SK-N-SH treated with all-trans-retinoic acid at 6 μM for 48 hours (cell line): ENCODE data around the gene FEM1A.

ENCODE experiments used
- ATAC-seq: fragments of 200-7000 bp; cut with Tn5 transposase; 3 replicates; pipeline ENCODE4 v1.9.1; 2020; ENCODE audit warnings: mild to moderate bottlenecking, moderate library complexity
- ARNTL ChIP-seq: fragments of 450-650 bp; formaldehyde crosslinking; IDR thresholded peaks from 2 replicates; pipeline ENCODE4 v1.5.0; 2020; ENCODE audit warnings: low read depth, mild to moderate bottlenecking, moderate library complexity, borderline replicate concordance
- BACH2 ChIP-seq: fragments of 250-450 bp; sonication (Bioruptor Pico); IDR thresholded peaks from 2 replicates; pipeline ENCODE4 v1.9.0; 2021; ENCODE audit warnings: mild to moderate bottlenecking, borderline replicate concordance
- CREB5 ChIP-seq: fragments of 250-450 bp; sonication (Bioruptor Pico); IDR thresholded peaks from 2 replicates; pipeline ENCODE4 v1.5.1; 2020; ENCODE audit warnings: low read depth, mild to moderate bottlenecking, moderate library complexity
- CSDC2 ChIP-seq: fragments of 250-450 bp; sonication (Bioruptor Pico); IDR thresholded peaks from 2 replicates; pipeline ENCODE4 v1.5.0; 2020; ENCODE audit warnings: mild to moderate bottlenecking, moderate library complexity
- CSRNP3 ChIP-seq: fragments of 250-450 bp; sonication (Bioruptor Pico); IDR thresholded peaks from 2 replicates; pipeline ENCODE4 v1.5.1; 2021; ENCODE audit warnings: mild to moderate bottlenecking, moderate library complexity
- GLIS3 ChIP-seq: fragments of 250-450 bp; sonication (Bioruptor Pico); IDR thresholded peaks from 2 replicates; pipeline ENCODE4 v1.5.0; 2020; ENCODE audit warnings: mild to moderate bottlenecking, moderate library complexity
- PPARA ChIP-seq: fragments of 250-450 bp; sonication (Bioruptor Pico); IDR thresholded peaks from 2 replicates; pipeline ENCODE4 v1.5.0; 2020; ENCODE audit warnings: mild to moderate bottlenecking, borderline replicate concordance
- SNAI2 ChIP-seq: fragments of 250-450 bp; sonication (Bioruptor Pico); IDR thresholded peaks from 2 replicates; pipeline ENCODE4 v1.5.0; 2020; ENCODE audit warnings: mild to moderate bottlenecking, moderate library complexity
- TCF4 ChIP-seq: fragments of 250-450 bp; sonication (Bioruptor Pico); IDR thresholded peaks from 2 replicates; pipeline ENCODE4 v1.8.0; 2021; ENCODE audit warnings: mild to moderate bottlenecking, moderate library complexity, borderline replicate concordance
- TOX ChIP-seq: fragments of 250-450 bp; sonication (Bioruptor Pico); IDR thresholded peaks from 2 replicates; pipeline ENCODE4 v1.8.0; 2021; ENCODE audit warnings: mild to moderate bottlenecking, moderate library complexity, borderline replicate concordance
- ZC3H10 ChIP-seq: fragments of 250-450 bp; sonication (Bioruptor Pico); IDR thresholded peaks from 2 replicates; pipeline ENCODE4 v1.5.1; 2021; ENCODE audit warnings: mild to moderate bottlenecking, moderate library complexity
- ZFP3 ChIP-seq: fragments of 250-450 bp; sonication (Bioruptor Pico); IDR thresholded peaks from 2 replicates; pipeline ENCODE4 v1.5.0; 2020; ENCODE audit warnings: mild to moderate bottlenecking, moderate library complexity
- ZFP30 ChIP-seq: fragments of 450-650 bp; formaldehyde crosslinking; IDR thresholded peaks from 2 replicates; pipeline ENCODE4 v1.5.0; 2022; ENCODE audit warnings: mild to moderate bottlenecking, moderate library complexity
- ZNF565 ChIP-seq: fragments of 450-650 bp; formaldehyde crosslinking; conservative IDR thresholded peaks from 2 replicates; pipeline ENCODE4 v1.5.0; 2020; ENCODE audit warnings: low read depth, mild to moderate bottlenecking, moderate library complexity
- ZNF70 ChIP-seq: fragments of 450-650 bp; formaldehyde crosslinking; IDR thresholded peaks from 2 replicates; pipeline ENCODE4 v1.5.0; 2020; ENCODE audit warnings: mild to moderate bottlenecking, moderate library complexity
- ZNF8 ChIP-seq: fragments of 450-650 bp; formaldehyde crosslinking; IDR thresholded peaks from 2 replicates; pipeline ENCODE4 v1.5.0; 2020; ENCODE audit warnings: mild to moderate bottlenecking, moderate library complexity
- TF ChIP-seq, protein P1 (sequence below): fragments of 250-450 bp; sonication (Bioruptor Pico); IDR thresholded peaks from 2 replicates; pipeline ENCODE4 v1.8.0; 2021; ENCODE audit warnings: low read depth, mild to moderate bottlenecking, moderate library complexity, borderline replicate concordance
- TF ChIP-seq, protein P2 (sequence below): fragments of 250-450 bp; sonication (Bioruptor Pico); IDR thresholded peaks from 2 replicates; pipeline ENCODE4 v1.5.0; 2020; ENCODE audit warnings: mild to moderate bottlenecking, moderate library complexity

The FEM1A gene

GRCh38 chr19:4830768-4831265 is 39.3 kb downstream of the FEM1A start:
- ATAC-seq = peak; percentile 18

GRCh38 chr19:4831304-4831978 is 39.9 kb downstream of the FEM1A start, which contains the start of gene TICAM1:
Gene TICAM1, minus strand, starts transcription at chr19:4831712. Its CDS starts 13,335 bp downstream, at chr19:4818377.
- no peak for TF ChIP-seq CREB5 (CRISPR knock-in tag)
- no peak for TF ChIP-seq CSRNP3 (CRISPR knock-in tag)
- TF ChIP-seq, protein P1, sequence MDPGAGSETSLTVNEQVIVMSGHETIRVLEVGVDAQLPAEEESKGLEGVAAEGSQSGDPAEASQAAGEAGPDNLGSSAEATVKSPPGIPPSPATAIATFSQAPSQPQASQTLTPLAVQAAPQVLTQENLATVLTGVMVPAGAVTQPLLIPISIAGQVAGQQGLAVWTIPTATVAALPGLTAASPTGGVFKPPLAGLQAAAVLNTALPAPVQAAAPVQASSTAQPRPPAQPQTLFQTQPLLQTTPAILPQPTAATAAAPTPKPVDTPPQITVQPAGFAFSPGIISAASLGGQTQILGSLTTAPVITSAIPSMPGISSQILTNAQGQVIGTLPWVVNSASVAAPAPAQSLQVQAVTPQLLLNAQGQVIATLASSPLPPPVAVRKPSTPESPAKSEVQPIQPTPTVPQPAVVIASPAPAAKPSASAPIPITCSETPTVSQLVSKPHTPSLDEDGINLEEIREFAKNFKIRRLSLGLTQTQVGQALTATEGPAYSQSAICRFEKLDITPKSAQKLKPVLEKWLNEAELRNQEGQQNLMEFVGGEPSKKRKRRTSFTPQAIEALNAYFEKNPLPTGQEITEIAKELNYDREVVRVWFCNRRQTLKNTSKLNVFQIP = no peak
- TF ChIP-seq CSDC2 (CRISPR knock-in tag) = no peak
- no peak for TF ChIP-seq GLIS3 (CRISPR knock-in tag)
- no peak for TF ChIP-seq BACH2 (CRISPR knock-in tag)
- TF ChIP-seq TCF4 (CRISPR knock-in tag) = no peak
- peak; percentile 94 for ATAC-seq

More at GRCh38 chr19:4830768-4831265, 39.3 kb downstream of the FEM1A start:
- no peak for TF ChIP-seq ZNF8 (CRISPR knock-in tag)
- TF ChIP-seq CSRNP3 (CRISPR knock-in tag) = no peak
- no peak for TF ChIP-seq CREB5 (CRISPR knock-in tag)
- no peak for TF ChIP-seq SNAI2

DNA sequence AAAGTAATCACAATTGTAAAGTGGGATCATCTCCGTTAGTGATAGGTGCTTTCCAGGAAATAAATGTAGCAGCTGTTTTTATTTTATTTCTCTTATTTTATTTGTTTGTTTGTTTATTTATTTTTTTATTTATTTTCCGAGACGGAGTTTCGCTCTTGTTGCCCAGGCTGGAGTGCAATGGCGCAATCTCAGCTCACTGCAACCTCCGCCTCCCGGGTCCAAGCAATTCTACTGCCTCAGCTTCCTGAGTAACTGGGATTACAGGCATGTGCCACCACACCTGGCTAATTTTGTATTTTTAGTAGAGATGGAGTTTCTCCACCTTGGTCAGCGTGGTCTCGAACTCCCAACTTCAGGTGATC is 40.4 kb downstream of the FEM1A start:
- peak; percentile 18; the same call in 1 of the 3 replicates for ATAC-seq

DNA sequence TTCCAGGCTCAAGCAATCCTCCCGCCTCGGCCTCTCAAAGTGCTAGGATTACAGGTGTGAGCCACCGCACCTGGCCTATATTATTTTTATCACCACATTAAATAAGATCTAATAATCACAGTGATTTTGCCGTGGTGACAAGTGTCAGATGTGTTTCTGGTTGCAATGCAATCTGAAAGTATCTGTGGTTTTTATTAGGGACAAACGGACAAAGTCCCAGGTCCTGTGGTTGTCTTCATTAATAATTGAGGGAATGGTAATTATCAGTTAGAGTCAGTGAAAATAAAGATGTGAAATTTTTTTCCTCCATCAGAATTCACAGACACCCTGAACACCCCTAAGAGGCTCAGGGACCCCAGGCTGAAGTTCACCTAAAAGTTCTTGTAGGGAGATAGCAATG is 41.2 kb downstream of the FEM1A start:
- TF ChIP-seq, protein P2, sequence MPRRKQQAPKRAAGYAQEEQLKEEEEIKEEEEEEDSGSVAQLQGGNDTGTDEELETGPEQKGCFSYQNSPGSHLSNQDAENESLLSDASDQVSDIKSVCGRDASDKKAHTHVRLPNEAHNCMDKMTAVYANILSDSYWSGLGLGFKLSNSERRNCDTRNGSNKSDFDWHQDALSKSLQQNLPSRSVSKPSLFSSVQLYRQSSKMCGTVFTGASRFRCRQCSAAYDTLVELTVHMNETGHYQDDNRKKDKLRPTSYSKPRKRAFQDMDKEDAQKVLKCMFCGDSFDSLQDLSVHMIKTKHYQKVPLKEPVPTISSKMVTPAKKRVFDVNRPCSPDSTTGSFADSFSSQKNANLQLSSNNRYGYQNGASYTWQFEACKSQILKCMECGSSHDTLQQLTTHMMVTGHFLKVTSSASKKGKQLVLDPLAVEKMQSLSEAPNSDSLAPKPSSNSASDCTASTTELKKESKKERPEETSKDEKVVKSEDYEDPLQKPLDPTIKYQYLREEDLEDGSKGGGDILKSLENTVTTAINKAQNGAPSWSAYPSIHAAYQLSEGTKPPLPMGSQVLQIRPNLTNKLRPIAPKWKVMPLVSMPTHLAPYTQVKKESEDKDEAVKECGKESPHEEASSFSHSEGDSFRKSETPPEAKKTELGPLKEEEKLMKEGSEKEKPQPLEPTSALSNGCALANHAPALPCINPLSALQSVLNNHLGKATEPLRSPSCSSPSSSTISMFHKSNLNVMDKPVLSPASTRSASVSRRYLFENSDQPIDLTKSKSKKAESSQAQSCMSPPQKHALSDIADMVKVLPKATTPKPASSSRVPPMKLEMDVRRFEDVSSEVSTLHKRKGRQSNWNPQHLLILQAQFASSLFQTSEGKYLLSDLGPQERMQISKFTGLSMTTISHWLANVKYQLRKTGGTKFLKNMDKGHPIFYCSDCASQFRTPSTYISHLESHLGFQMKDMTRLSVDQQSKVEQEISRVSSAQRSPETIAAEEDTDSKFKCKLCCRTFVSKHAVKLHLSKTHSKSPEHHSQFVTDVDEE = no peak
- TF ChIP-seq CSDC2 (CRISPR knock-in tag) = no peak
- TF ChIP-seq ZC3H10 (CRISPR knock-in tag) = no peak
- no peak for TF ChIP-seq ZFP3 (CRISPR knock-in tag)
- no peak for TF ChIP-seq ZNF70
- TF ChIP-seq, all 23 proteins: peak for 0
- ATAC-seq = no peak

DNA sequence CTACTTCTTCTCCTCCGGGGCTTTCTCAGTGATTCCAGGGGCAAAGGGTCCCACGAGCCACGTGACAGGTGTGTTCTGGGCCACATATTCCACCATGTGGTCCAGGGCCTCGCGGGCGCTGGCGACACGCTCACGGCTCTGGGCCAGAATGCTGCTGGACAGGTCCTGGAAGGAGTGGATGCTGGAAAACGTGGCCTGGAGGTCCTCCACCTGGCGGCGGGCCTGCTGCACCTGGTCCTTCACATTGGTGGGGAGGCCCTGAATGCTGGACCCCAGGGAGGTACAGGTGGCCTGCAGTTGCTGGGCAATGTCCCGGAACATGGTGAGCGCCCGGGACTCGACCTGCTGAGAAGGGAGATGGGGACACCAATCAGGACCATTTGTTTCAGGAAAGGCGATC is 47.7 kb downstream of the FEM1A start:
- no peak for ATAC-seq
- no peak for TF ChIP-seq GLIS3 (CRISPR knock-in tag)
- no peak for TF ChIP-seq CSRNP3 (CRISPR knock-in tag)
- no peak for TF ChIP-seq ZFP3 (CRISPR knock-in tag)
- no peak for TF ChIP-seq ZNF565 (CRISPR knock-in tag)
- TF ChIP-seq, protein P1 = no peak
- TF ChIP-seq TOX (CRISPR knock-in tag) = no peak
- no peak for TF ChIP-seq ARNTL
- no peak for TF ChIP-seq PPARA
- TF ChIP-seq SNAI2 = no peak
- no peak for TF ChIP-seq BACH2 (CRISPR knock-in tag)
- TF ChIP-seq ZNF8 (CRISPR knock-in tag) = no peak
- no peak for TF ChIP-seq ZFP30 (CRISPR knock-in tag)
